Activated naive CD4-positive, alpha-beta T cell treated with Interleukin-2 at 50 U/mL for 16 hours (primary cell): ENCODE data around the gene GRIN2D.
A peak's percentile ranks its signal among the peaks of the same experiment; 100 is the strongest.
"Not testable (repeated sequence)": the region's sequence is repeated elsewhere in the genome, so short reads cannot be mapped to it uniquely, and the experiment has no call there.

Source experiments
- DNase-seq: peaks from one replicate; pipeline ENCODE4 v3.0.0-alpha.2; 2020

Gene GRIN2D

DNA sequence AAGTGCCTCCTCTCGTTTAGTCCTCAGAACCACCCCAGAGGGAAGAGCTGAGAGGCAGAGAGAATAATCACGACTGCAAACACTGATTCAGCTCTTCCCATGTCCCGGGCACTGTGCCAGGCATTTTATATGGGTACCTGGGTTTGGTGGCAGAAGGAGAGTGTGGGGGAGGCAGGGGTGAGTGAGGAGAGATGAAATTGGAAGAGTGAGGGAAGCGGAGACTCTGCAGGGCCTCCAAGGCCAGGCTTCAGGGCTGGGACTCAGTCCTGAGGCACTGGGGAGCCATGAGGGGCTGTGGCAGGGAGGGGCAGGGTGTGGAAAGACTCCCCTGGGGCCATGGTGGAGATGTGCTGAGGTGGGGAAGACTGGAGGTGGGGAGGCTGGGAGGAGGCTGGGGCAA is 20.6 kb upstream of the GRIN2D start:
- no peak for DNase-seq

DNA sequence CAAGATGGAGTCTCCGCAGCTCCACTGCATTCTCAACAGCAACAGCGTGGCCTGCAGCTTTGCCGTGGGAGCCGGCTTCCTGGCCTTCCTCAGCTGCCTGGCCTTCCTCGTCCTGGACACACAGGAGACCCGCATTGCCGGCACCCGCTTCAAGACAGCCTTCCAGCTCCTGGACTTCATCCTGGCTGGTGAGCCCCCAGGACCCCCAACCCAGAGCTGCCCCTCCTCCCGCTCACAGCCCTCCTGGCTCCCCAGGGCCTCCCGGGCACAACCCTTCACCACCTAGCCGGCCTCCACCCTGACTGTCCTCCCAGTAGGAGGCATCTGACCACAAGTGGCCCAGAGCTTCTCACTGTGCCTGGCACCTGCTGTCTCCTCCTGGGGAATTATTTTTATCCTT is 19.9 kb upstream of the GRIN2D start:
- DNase-seq = no peak

DNA sequence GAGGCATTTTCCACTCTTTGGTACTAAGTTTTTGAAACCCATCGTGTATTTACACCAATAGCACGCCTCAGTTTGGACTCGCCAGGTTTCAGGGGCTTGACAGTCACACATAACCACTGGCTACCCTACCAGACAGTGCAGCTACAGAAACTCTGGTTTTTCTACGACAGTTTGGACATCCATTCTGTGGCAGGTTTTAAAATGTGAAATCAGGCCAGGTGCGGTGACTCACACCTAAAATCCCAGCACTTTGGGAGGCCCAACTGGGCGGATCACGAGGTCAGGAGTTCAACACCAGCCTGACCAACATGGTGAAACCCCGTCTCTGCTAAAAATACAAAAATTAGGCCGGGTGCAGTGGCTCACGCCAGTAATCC is 15.3 kb upstream of the GRIN2D start:
- no peak for DNase-seq

DNA sequence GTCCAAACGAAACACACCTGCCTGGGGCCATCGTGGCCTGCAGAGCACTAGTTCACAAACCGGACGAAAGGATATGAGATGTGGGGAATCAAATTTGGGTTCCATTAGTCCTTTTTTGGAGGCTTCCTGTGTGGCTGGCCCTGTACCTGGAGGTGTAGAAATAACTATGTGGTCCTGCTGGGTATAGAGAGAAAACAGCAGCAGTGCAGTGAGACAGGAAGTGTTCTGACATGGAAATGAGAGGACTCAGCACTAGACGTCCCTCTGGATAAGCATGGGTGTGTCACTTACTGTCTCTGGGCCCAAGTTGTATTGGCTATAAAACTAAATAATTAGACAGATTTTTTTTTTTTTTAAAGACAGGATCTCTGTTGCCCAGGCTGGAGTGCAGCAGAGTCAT is 14.4 kb upstream of the GRIN2D start:
- DNase-seq = no peak

DNA sequence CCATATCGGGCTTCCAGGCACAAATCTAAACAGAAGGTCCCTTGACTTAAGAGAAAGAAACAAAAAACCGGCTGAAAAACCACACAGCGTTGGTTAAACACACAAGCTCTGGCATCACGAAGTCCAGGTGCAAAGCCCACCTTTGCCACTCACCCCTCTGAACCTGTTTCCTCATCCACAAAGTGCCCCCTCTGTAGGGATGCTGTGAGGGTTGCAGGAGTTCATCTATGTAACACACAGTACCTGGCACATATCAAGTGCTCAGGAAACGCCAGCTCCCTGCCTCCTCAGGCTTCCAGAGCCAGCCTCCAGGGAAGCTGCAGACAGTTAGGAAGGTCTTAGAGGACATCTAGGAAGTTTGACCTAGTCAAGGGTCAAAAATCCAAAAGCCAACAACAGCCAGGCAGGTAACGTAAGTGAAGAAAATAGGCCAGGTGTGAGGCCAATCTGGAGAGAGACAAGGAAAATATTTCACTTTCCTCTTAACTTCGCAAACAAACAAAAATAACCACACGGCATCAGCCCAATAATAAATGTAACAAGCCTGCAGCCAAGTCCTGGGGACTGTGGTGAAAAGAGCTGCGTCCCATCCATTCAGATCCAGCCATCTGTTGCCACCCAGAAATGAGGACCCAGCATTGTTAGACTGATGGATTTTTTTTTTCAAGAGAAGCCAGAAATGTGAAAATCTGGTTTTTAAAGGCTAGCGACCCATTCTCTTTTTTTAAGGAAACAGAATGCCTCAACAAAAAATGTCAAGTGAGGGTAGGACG is 12.1 kb upstream of the GRIN2D start:
- no peak for DNase-seq

DNA sequence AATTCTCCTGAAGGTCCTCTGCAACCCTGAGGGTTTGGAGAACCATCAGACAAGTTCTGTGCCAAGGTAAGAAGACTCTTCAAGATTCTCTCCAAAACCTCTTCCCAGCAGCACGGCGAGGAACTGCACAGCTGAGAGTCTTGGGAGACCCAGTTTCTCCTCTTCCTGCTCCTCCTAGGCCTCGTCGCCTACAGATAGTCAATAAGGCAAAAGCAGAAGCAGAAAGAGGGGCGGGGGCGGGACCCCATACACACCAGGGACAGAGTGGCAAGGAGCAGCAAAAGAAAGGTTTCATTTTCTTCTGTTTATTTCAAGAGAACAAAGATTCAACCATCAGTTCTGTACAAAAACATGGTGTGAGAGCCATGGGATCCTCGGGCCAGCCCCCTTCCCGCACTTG is 11.2 kb upstream of the GRIN2D start:
- DNase-seq = no peak

GRCh38 chr19:48385461-48386087 is 7.9 kb upstream of the GRIN2D start:
- no peak for DNase-seq

- no peak for DNase-seq
These were observed 6.5 kb upstream of the GRIN2D start for GRCh38 chr19:48386981-48387380.

GRCh38 chr19:48390188-48391099 is 3.0 kb upstream of the GRIN2D start:
- peak; percentile 67 for DNase-seq

GRCh38 chr19:48391100-48392005 is 2.1 kb upstream of the GRIN2D start, which contains the start of gene KDELR1:
TSS of gene KDELR1 (minus strand) at chr19:48391551. CDS start at chr19:48391358, 193 bp downstream.
- peak; percentile 71 for DNase-seq

GRCh38 chr19:48392006-48392344 is 1.5 kb upstream of the GRIN2D start:
- not testable (repeated sequence) for DNase-seq

GRCh38 chr19:48392860-48393558 is 459 bp upstream of the GRIN2D start:
- no peak for DNase-seq

GRCh38 chr19:48394331-48395169 is 1.1 kb downstream of the GRIN2D start:
- no peak for DNase-seq

DNA sequence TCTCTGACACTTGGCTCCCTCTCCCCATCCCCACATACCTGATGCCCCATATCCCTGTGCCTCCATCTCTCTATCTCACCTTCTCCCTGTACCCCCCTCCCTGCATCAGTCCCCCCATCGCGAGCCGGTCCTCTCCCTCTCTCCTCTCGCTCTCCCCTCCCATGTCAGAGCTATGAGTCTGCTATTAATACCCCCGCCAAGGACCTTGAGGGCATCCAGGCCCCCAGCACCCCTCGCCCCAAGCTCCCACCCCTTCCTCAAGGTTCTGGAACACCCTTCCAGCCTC is 1.6 kb downstream of the GRIN2D start:
- DNase-seq = no peak

- no peak for DNase-seq
These were observed 2.0 kb downstream of the GRIN2D start for GRCh38 chr19:48395499-48395898.

- no peak for DNase-seq
These were observed 2.8 kb downstream of the GRIN2D start for GRCh38 chr19:48396016-48396823.

DNA sequence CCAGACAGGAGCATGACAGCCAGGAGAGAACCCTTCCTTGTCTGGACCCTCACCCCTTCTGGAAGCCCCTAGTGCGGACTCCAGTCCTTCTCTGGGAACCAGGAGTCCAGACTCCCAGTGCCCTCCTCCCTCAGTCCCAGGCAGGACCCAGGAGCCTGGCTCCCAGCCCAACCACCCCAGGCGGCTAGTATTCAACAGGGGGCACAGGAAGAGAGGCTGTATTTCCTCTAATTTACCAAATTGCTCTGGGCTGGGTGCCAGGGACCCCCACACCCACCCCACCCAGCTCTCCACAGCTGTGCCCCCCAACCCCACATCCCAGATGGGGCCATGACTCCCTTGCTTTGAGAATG is 3.3 kb downstream of the GRIN2D start:
- no peak for DNase-seq

GRCh38 chr19:48397263-48398101 is 4.0 kb downstream of the GRIN2D start:
- no peak for DNase-seq

DNA sequence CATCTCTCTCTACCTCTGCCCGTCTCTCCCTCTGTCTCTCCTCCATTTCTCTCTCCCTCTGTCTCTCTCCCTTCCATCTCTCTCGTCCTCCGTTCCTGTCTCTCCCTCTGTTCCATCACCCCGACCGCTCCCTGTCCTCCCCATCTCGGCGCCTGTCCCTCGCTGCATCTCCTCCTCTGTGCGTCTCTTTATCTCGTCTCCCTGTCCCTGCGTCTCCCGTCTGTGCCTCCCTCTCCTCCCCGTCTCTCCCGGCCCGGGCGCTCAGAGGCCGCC is 4.6 kb downstream of the GRIN2D start:
- DNase-seq = no peak
